Esophagus muscularis mucosa (tissue), 4 donors: ENCODE data around the gene ANGPT4.

Experiments
- EP300 ChIP-seq: sonication (generic); formaldehyde crosslinking; IDR thresholded peaks from one replicate; pipeline ENCODE4 v1.6.1; 2017; ENCODE audit warnings: antibody characterized with exemption
- POLR2A ChIP-seq: fragments of 450-650 bp; IDR thresholded peaks from one replicate; pipeline ENCODE4 v1.6.1; 2017; ENCODE audit warnings: antibody characterized with exemption, moderate library complexity, mild to moderate bottlenecking, low read depth
- POLR2AphosphoS5 ChIP-seq, 2 donors: sonication (generic); formaldehyde crosslinking; IDR thresholded peaks; one replicate each; pipeline ENCODE4 v1.6.1; 2017; ENCODE audit warnings: antibody characterized with exemption in 2 of 2
- TF ChIP-seq, protein P1 (sequence below), 3 experiments: fragments of 200-600 bp in 2 of 3; fragments of 450-650 bp in 1 of 3; sonication (generic) in 2 of 3; IDR thresholded peaks; one replicate each; pipeline ENCODE4 v1.5.1; 2017 to 2019; ENCODE audit warnings: antibody characterized with exemption in 3 of 3, mild to moderate bottlenecking in 2 of 3, moderate library complexity in 1 of 3

DNA sequence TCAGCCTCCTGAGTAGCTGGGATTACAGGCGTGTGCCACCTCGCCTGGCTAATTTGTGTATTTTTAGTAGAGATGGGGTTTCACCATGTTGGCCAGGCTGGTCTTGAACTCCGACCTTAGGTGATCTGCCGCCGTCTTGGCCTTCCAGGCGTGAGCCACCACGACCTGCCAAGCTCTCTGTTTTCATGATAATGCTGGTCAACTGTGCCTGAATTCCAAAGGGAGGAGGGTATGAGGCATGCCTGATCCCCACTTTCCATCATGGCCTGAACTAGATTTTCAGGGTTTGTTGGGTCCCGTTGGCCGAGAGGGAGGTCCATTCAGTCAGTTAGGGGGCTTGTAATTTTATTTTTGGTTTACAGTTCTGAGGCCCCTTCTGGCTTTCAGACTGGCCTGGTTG, 28.0 kb upstream of the ANGPT4 start:
- TF ChIP-seq, protein P1, sequence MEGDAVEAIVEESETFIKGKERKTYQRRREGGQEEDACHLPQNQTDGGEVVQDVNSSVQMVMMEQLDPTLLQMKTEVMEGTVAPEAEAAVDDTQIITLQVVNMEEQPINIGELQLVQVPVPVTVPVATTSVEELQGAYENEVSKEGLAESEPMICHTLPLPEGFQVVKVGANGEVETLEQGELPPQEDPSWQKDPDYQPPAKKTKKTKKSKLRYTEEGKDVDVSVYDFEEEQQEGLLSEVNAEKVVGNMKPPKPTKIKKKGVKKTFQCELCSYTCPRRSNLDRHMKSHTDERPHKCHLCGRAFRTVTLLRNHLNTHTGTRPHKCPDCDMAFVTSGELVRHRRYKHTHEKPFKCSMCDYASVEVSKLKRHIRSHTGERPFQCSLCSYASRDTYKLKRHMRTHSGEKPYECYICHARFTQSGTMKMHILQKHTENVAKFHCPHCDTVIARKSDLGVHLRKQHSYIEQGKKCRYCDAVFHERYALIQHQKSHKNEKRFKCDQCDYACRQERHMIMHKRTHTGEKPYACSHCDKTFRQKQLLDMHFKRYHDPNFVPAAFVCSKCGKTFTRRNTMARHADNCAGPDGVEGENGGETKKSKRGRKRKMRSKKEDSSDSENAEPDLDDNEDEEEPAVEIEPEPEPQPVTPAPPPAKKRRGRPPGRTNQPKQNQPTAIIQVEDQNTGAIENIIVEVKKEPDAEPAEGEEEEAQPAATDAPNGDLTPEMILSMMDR (IDR thresholded peaks at IDR 0.05), result no peak
- TF ChIP-seq POLR2A (no peak), EP300 (no peak), POLR2AphosphoS5 (IDR thresholded peaks at IDR 0.05) (no peak)
